Keratinocyte (primary cell): ENCODE measurements around the gene PUM1. TPM values are rescaled to one million over a fixed set of nuclear protein-coding genes. Genes with fewer than 3 reads are reported as not detected.

ENCODE experiments used
- DNase-seq: peaks from one replicate; pipeline ENCODE4 v3.0.0-alpha.2; 2011; ENCODE audit warnings: low read depth, missing footprints, low spot score
- FAIRE-seq: peaks from 2 replicates; lab custom pipeline; 2011; peaks lifted over from hg19 to GRCh38; lab: Jason Lieb, UNC
- H2AFZ ChIP-seq: 2 replicates; pipeline ENCODE4 v1.6.0; 2012; ENCODE audit warnings: low read length, control low read depth, inconsistent platforms; ENCODE audit not compliant: control insufficient read depth
- H3K27ac ChIP-seq: 2 replicates; pipeline ENCODE4 v1.5.1; 2011; ENCODE audit warnings: low read length; ENCODE audit not compliant: control insufficient read depth, insufficient read depth
- H3K27me3 ChIP-seq: 3 replicates; pipeline ENCODE4 v1.6.0; 2011; ENCODE audit warnings: low read length; ENCODE audit not compliant: control insufficient read depth, insufficient read depth; ENCODE audit errors: extremely low read depth
- H3K36me3 ChIP-seq, 2 experiments: 2 replicates in 1 of 2; 3 replicates in 1 of 2; pipeline ENCODE4 v1.5.1; 2011; ENCODE audit warnings: low read length in 2 of 2, mild to moderate bottlenecking in 1 of 2; ENCODE audit not compliant: control insufficient read depth in 2 of 2, insufficient read depth in 2 of 2; ENCODE audit errors: extremely low read depth in 1 of 2
- H3K4me1 ChIP-seq: 3 replicates; pipeline ENCODE4 v1.5.1; 2011; ENCODE audit warnings: low read length; ENCODE audit not compliant: control insufficient read depth, insufficient read depth; ENCODE audit errors: extremely low read depth
- H3K4me2 ChIP-seq: 3 replicates; pipeline ENCODE4 v1.6.0; 2011; ENCODE audit warnings: low read depth, low read length; ENCODE audit not compliant: control insufficient read depth, insufficient read depth; ENCODE audit errors: extremely low read depth
- H3K4me3 ChIP-seq, 3 experiments: fragments of 200-600 bp in 1 of 3; sonication (generic) in 1 of 3; 2 replicates in 2 of 3; 3 replicates in 1 of 3; pipeline ENCODE4 v1.5.1; 2011 to 2016; ENCODE audit warnings: low read length in 3 of 3, mild to moderate bottlenecking in 3 of 3, control low read depth in 2 of 3, inconsistent platforms in 1 of 3, low read depth in 1 of 3, mixed read lengths in 1 of 3, mixed run types in 1 of 3, moderate library complexity in 1 of 3; ENCODE audit not compliant: control insufficient read depth in 2 of 3, insufficient read depth in 2 of 3; ENCODE audit errors: extremely low read depth in 1 of 3
- H3K79me2 ChIP-seq: 2 replicates; pipeline ENCODE4 v1.6.0; 2012; ENCODE audit warnings: low read length; ENCODE audit not compliant: control insufficient read depth, insufficient read depth
- H3K9ac ChIP-seq: 3 replicates; pipeline ENCODE4 v1.6.0; 2011; ENCODE audit warnings: low read length; ENCODE audit not compliant: control insufficient read depth, insufficient read depth; ENCODE audit errors: extremely low read depth
- H3K9me1 ChIP-seq: 3 replicates; pipeline ENCODE4 v1.6.0; 2011; ENCODE audit warnings: low read length; ENCODE audit not compliant: control insufficient read depth, insufficient read depth; ENCODE audit errors: extremely low read depth
- H3K9me3 ChIP-seq: 2 replicates; pipeline ENCODE4 v1.5.1; 2012; ENCODE audit warnings: low read depth, low read length; ENCODE audit not compliant: control insufficient read depth
- H4K20me1 ChIP-seq: 3 replicates; pipeline ENCODE4 v1.6.0; 2011; ENCODE audit warnings: low read length; ENCODE audit not compliant: control insufficient read depth, insufficient read depth; ENCODE audit errors: extremely low read depth
- EZH2 ChIP-seq: IDR thresholded peaks from one replicate; pipeline ENCODE4 v1.6.1; 2012; ENCODE audit warnings: inconsistent platforms, mild to moderate bottlenecking, low read length, moderate library complexity
- dilution Hi-C: fragments of 300-500 bp; cut with MboI; formaldehyde crosslinking; loops from one replicate; pipeline ENCODE4 v1.7.0; 2020; ENCODE audit warnings: low sequenced_read_pairs; ENCODE audit not compliant: extremely low pct_ligation_motif_present
- polyA plus RNA-seq, 5 experiments: library from polyadenylated mRNA; depleted of rRNA in 3 of 5; stranded (reverse) in 3 of 5; stranded (forward) in 1 of 5; unstranded in 1 of 5; fragments of >200 nt; gene quantifications; 1 replicate in 1 of 5; 2 replicates in 3 of 5; 3 replicates in 1 of 5; pipeline versions ENCODE4 v1.2.1 to v1.2.3, GENCODE V29; 2011 to 2012; ENCODE audit warnings: missing spikeins in 2 of 5, low read depth in 1 of 5, low replicate concordance in 1 of 5
- TF ChIP-seq, protein P1 (sequence below), 3 experiments: IDR thresholded peaks in 1 of 3; conservative IDR thresholded peaks in 1 of 3; optimal IDR thresholded peaks in 1 of 3; 2 replicates in 2 of 3; 3 replicates in 1 of 3; pipeline versions ENCODE3 to v1.5.1; 2011; ENCODE audit warnings: low read length in 3 of 3, mild to moderate bottlenecking in 3 of 3, moderate library complexity in 2 of 3, control low read depth in 1 of 3, inconsistent platforms in 1 of 3; ENCODE audit not compliant: insufficient read depth in 2 of 3; ENCODE audit errors: extremely low read depth in 1 of 3

Gene PUM1
- polyA plus RNA-seq, 1 donor (not counting 4 experiments of a cell fraction or from before 2014, with no cell fraction given), result 68.6 TPM

DNA sequence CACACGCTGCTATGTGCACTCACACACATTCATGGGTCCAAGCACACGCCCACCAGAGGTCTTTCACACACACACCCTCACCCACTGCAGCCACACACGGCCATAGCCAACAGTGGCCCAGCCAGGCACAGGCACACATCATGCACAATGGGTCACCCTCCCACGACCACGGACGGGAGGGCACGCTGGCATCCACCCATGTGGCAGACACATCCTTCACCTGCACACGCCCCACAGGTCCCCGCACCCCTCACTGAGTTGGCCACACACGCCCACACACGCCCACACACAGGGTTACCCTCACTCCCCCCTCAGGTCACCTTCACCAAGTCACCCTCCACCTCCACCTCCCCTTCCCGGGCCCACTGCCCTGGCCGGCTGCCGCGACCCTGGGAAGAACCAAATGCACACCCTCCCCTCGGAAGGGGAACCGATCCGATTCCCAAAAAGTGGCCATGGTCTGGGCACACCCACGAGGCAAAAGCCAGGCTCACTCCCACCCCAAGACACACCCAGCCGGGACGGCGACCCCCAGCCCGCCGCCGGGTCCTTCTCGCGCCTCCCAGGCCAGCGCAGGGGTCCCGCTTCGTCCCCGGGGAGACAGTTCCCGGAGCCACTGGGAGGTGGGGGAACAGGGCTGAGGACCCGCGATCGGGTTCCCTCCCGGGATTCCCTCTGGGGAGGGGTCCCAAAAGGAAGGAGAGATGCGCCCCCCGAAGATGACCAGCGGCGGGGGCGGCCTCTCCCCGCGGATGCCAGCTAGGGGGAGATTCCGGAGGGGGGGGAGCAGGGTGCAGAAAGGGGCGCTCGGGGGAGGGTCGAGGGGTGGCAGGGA is 157.8 kb downstream of the PUM1 start:
- no peak for FAIRE-seq
- Histone ChIP-seq H3K79me2 (peaks cover 4% of the 10 kb centered on the region), H2AFZ (no peak overlapping the region), H3K9ac (peak overlapping the region; percentile 52), H3K36me3 (no peaks in the 10 kb centered on the region), H3K9me3 (no peaks in the 10 kb centered on the region), H3K9me1 (no peaks in the 10 kb centered on the region), H4K20me1 (peaks cover 7% of the 10 kb centered on the region), H3K27ac (no peak overlapping the region), H3K4me2 (peak overlapping the region; percentile 75), H3K27me3 (peaks cover 6% of the 10 kb centered on the region), H3K4me1 (peaks cover 27% of the 10 kb centered on the region), H3K4me3 (peak overlapping the region; percentile 61 to 67 (median 64))
- dilution Hi-C loops, result loop anchor here (25.0 kb wide), 1 partner anchor 95 kb away; no protein-coding TSS in a partner anchor
- peak; percentile 51 for TF ChIP-seq EZH2
- TF ChIP-seq, protein P1, sequence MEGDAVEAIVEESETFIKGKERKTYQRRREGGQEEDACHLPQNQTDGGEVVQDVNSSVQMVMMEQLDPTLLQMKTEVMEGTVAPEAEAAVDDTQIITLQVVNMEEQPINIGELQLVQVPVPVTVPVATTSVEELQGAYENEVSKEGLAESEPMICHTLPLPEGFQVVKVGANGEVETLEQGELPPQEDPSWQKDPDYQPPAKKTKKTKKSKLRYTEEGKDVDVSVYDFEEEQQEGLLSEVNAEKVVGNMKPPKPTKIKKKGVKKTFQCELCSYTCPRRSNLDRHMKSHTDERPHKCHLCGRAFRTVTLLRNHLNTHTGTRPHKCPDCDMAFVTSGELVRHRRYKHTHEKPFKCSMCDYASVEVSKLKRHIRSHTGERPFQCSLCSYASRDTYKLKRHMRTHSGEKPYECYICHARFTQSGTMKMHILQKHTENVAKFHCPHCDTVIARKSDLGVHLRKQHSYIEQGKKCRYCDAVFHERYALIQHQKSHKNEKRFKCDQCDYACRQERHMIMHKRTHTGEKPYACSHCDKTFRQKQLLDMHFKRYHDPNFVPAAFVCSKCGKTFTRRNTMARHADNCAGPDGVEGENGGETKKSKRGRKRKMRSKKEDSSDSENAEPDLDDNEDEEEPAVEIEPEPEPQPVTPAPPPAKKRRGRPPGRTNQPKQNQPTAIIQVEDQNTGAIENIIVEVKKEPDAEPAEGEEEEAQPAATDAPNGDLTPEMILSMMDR (optimal IDR thresholded peaks at IDR 0.05 in 1 of 3, IDR thresholded peaks at IDR 0.05 in 1 of 3, conservative IDR thresholded peaks at IDR 0.05 in 1 of 3; ENCODE audit: extremely low read depth in 1 of 3, insufficient read depth in 2 of 3, low read length in 3 of 3), result no peak
- DNase-seq, result no peak

DNA sequence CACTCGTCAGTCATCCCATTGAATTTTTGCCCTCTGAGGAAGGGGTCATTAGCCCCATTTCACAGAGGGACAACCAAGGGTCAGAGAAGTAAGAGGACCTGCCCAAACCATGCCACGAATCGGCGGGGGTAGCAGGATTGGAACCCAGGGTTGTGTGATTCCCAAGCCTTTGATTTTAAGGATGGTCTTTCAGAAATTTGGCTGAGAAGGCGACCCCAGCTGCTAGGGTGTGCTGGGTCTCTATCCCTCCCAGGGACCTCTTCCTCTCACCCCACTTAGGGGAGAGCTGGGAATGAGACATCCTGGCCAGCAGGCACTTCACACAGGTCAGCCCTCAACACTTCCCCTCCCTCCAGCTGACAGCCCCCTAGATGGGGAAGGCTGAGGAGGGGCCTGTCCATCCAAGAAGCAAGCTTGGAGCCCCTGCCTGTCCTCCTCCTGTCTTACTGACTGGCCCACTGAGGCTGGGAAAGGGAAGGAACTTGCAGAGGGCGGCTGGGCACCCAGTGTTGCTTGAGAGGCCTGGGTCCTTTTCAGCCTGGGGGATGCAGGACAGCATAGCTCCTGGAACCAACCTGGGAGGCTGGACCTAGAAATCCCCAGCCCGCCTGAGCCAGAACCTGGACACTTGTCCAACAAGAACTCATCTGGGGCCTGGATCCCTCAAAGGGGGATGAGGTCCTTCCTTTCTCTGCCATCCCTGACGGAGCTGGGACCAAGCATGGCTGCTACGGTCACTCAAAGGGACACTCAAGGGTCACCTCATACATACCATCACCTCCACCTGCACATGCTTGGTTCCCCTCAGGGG is 158.7 kb downstream of the PUM1 start:
- H3K9ac ChIP-seq, result no peak overlapping the region
- TF ChIP-seq, protein P1 (optimal IDR thresholded peaks at IDR 0.05 in 1 of 3, IDR thresholded peaks at IDR 0.05 in 1 of 3, conservative IDR thresholded peaks at IDR 0.05 in 1 of 3; ENCODE audit: extremely low read depth in 1 of 3, insufficient read depth in 2 of 3, low read length in 3 of 3), result no peak
- TF ChIP-seq EZH2, result no peak
- H3K4me1 ChIP-seq, result peaks cover 20% of the 10 kb centered on the region
- peak overlapping the region in 2 of 3 experiments; percentile 64 to 67 for H3K4me3 ChIP-seq
- peak overlapping the region; percentile 75 for H3K4me2 ChIP-seq
- H3K9me3 ChIP-seq, result no peaks in the 10 kb centered on the region
- no peak overlapping the region for H3K27ac ChIP-seq
- peaks cover 6% of the 10 kb centered on the region for H3K27me3 ChIP-seq
- H3K36me3 ChIP-seq, result no peaks in the 10 kb centered on the region
- DNase-seq (no peak), FAIRE-seq (no peak)
- H3K79me2 ChIP-seq, result peaks cover 4% of the 10 kb centered on the region
- H2AFZ ChIP-seq, result no peak overlapping the region
- H3K9me1 ChIP-seq, result no peaks in the 10 kb centered on the region
- H4K20me1 ChIP-seq, result peaks cover 7% of the 10 kb centered on the region
- dilution Hi-C loops, result loop anchor here (25.0 kb wide), 1 partner anchor 95 kb away; no protein-coding TSS in a partner anchor
